Dendritic cell treated with granulocyte-macrophage colony-stimulating factor and Interleukin-4, amounts not matched to agents 40 ng/mL and 50 ng/mL, for 4 days (primary cell): Measurements from ENCODE around the gene SDR9C7.
"Not testable (repeated sequence)": the region's sequence is repeated elsewhere in the genome, so short reads cannot be mapped to it uniquely, and the experiment has no call there.

ENCODE experiments used
- H3K27ac Mint-ChIP-seq: one replicate; pipeline ENCODE4 v1.8.0; 2022; ENCODE audit warnings: mild to moderate bottlenecking, mixed read lengths
- H3K27me3 Mint-ChIP-seq: one replicate; pipeline ENCODE4 v1.8.0; 2022; ENCODE audit warnings: mild to moderate bottlenecking, mixed read lengths
- H3K36me3 Mint-ChIP-seq: one replicate; pipeline ENCODE4 v1.8.0; 2022; ENCODE audit warnings: low read depth, mixed read lengths
- H3K4me1 Mint-ChIP-seq: one replicate; pipeline ENCODE4 v1.8.0; 2022; ENCODE audit warnings: low read depth, mixed read lengths
- H3K4me3 Mint-ChIP-seq: one replicate; pipeline ENCODE4 v1.8.0; 2022; ENCODE audit warnings: mild to moderate bottlenecking, moderate library complexity, mixed read lengths
- H3K9me3 Mint-ChIP-seq: one replicate; pipeline ENCODE4 v1.8.0; 2022; ENCODE audit warnings: mixed read lengths
- intact Hi-C: fragments of 100-400 bp; cut with micrococcal nuclease; formaldehyde crosslinking; loops from one replicate; pipeline ENCODE4 v1.15.0; 2022

Gene SDR9C7

GRCh38 chr12:56885316-56885715, 48.9 kb downstream of the SDR9C7 start:
- Mint-ChIP-seq H3K36me3 (no peaks in the 10 kb centered on the region), H3K4me1 (no peaks in the 10 kb centered on the region), H3K27ac (no peak overlapping the region), H3K9me3 (peaks cover 62% of the 10 kb centered on the region), H3K4me3 (no peak overlapping the region), H3K27me3 (no peaks in the 10 kb centered on the region)
- intact Hi-C loops = no loop called here

- H3K9me3 Mint-ChIP-seq = peaks cover 62% of the 10 kb centered on the region
- H3K27me3 Mint-ChIP-seq = no peaks in the 10 kb centered on the region
- H3K4me3 Mint-ChIP-seq = no peak overlapping the region
- H3K4me1 Mint-ChIP-seq = no peaks in the 10 kb centered on the region
- H3K27ac Mint-ChIP-seq = no peak overlapping the region
- intact Hi-C loops = no loop called here
- no peaks in the 10 kb centered on the region for H3K36me3 Mint-ChIP-seq
Observed at GRCh38 chr12:56884421-56884820, 49.8 kb downstream of the SDR9C7 start.

- H3K27ac Mint-ChIP-seq, H3K4me3 Mint-ChIP-seq, intact Hi-C loops, H3K36me3 Mint-ChIP-seq, H3K27me3 Mint-ChIP-seq, H3K4me1 Mint-ChIP-seq: not testable (repeated sequence)
- peaks cover 59% of the 10 kb centered on the region for H3K9me3 Mint-ChIP-seq
Observed at GRCh38 chr12:56882407-56882806, 51.8 kb downstream of the SDR9C7 start.

GRCh38 chr12:56880125-56880992, 53.8 kb downstream of the SDR9C7 start:
- Mint-ChIP-seq H3K27ac (no peak overlapping the region), H3K4me1 (peaks cover 16% of the 10 kb centered on the region), H3K4me3 (no peak overlapping the region), H3K36me3 (no peaks in the 10 kb centered on the region), H3K27me3 (no peaks in the 10 kb centered on the region), H3K9me3 (peaks cover 39% of the 10 kb centered on the region)
- intact Hi-C loops = no loop called here

GRCh38 chr12:56879240-56880124, 54.7 kb downstream of the SDR9C7 start:
- H3K4me3 Mint-ChIP-seq, H3K27me3 Mint-ChIP-seq, intact Hi-C loops, H3K27ac Mint-ChIP-seq, H3K36me3 Mint-ChIP-seq: not testable (repeated sequence)
- Mint-ChIP-seq H3K4me1 (peaks cover 16% of the 10 kb centered on the region), H3K9me3 (peaks cover 30% of the 10 kb centered on the region)

- H3K9me3 Mint-ChIP-seq = peaks cover 15% of the 10 kb centered on the region
- H3K27me3 Mint-ChIP-seq = no peaks in the 10 kb centered on the region
Observed at GRCh38 chr12:56878010-56878339, 56.2 kb downstream of the SDR9C7 start.

GRCh38 chr12:56877195-56878009, 56.8 kb downstream of the SDR9C7 start:
- Mint-ChIP-seq H3K27ac (no peak overlapping the region), H3K4me1 (peaks cover 16% of the 10 kb centered on the region), H3K9me3 (peaks cover 9% of the 10 kb centered on the region), H3K4me3 (no peak overlapping the region), H3K27me3 (peaks cover under 1% of the 10 kb centered on the region), H3K36me3 (no peaks in the 10 kb centered on the region)
- intact Hi-C loops = no loop called here

More at GRCh38 chr12:56878010-56878339, 56.2 kb downstream of the SDR9C7 start:
- Mint-ChIP-seq H3K27ac (no peak overlapping the region), H3K4me1 (peaks cover 16% of the 10 kb centered on the region), H3K4me3 (no peak overlapping the region), H3K36me3 (no peaks in the 10 kb centered on the region)
- intact Hi-C loops = no loop called here

GRCh38 chr12:56874821-56875220, 59.4 kb downstream of the SDR9C7 start:
- Mint-ChIP-seq H3K36me3 (no peaks in the 10 kb centered on the region), H3K27ac (no peak overlapping the region), H3K4me3 (no peak overlapping the region), H3K4me1 (peaks cover 16% of the 10 kb centered on the region), H3K27me3 (peaks cover 2% of the 10 kb centered on the region), H3K9me3 (no peaks in the 10 kb centered on the region)
- intact Hi-C loops = no loop called here

GRCh38 chr12:56873382-56873781, 60.8 kb downstream of the SDR9C7 start:
- H3K36me3 Mint-ChIP-seq = no peaks in the 10 kb centered on the region
- peaks cover 16% of the 10 kb centered on the region for H3K4me1 Mint-ChIP-seq
- intact Hi-C loops = no loop called here
- H3K9me3 Mint-ChIP-seq = no peaks in the 10 kb centered on the region
- peaks cover 7% of the 10 kb centered on the region for H3K27me3 Mint-ChIP-seq
- H3K27ac Mint-ChIP-seq = no peak overlapping the region
- no peak overlapping the region for H3K4me3 Mint-ChIP-seq
